Medulla oblongata (tissue), 1 donor: ENCODE measurements around the gene TTC23.
"Not testable (repeated sequence)": the region's sequence is repeated elsewhere in the genome, so short reads cannot be mapped to it uniquely, and the experiment has no call there.

Experiments used
- DNase-seq: peaks from one replicate; pipeline ENCODE4 v3.0.0-alpha.2; 2015; ENCODE audit errors: extremely low spot score

TTC23 gene

DNA sequence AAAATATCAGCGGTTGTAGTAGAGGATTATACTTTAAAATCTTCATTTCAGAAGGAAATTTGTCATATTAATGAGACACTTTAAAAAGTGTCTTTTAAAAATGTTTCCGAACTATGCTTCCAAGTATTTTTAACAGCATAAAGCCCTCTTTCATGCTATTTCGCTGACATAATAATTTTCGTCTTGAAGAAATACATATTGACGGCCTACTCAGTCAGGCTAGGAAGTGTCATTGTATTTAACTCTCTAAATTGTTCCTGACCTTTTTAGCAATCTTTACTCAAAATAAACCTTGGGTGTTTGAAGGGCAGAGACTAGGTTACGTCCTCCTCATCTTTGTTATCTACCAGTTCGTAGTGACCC is 1.1 kb upstream of the TTC23 start:
- no peak for DNase-seq

DNA sequence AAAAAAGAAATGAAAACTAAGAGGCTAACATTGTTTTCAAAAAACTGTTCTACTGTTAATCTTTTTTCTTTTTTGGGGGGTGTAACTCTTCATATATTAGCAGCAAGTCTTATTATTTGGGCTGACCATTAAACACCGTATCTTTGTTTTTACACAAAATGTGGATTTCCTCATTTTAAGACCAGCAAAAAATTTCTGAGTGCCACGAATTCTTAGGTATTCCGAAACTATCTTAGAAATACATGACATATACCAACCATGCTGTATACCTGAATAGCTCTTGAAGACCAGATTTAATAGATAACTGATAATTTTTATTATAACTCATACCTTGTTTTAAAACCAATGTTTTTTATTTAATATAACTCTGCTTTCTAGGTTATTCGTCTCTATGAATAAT is 620 bp upstream of the TTC23 start:
- DNase-seq: peak; percentile 13

DNA sequence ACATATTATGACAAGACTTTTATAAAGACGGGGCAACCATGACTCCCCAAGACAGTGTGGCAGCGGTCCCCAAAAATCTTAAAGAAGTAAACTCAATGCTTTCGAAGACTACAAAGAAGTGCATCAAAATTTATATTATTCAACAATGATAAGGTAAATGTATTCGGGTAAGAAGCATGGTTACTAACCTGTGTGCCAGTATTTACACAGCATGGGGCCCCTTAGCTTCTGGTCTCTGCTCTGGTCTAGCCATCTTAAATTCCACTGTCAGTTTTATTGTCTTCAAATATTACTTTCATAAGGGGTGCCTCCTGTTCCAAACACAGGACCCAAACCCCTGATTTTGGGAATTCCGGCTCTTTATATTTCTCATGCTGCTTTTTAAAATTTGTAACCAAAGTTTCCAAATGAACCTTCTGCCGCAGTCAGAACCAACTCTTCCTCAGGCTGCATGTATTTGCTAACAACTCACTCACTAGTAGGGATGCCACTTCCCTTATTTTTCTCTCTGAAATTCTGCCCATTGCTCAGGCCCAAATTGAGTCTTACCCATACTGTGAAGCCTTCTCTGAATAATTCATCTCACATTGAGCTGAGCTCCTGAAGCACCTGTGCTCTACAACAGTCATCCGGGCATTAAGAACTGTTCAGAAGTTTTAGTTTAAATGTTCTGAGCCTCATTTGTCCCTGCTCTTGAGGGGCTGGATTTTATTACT is 1.2 kb downstream of the TTC23 start:
- DNase-seq: no peak

DNA sequence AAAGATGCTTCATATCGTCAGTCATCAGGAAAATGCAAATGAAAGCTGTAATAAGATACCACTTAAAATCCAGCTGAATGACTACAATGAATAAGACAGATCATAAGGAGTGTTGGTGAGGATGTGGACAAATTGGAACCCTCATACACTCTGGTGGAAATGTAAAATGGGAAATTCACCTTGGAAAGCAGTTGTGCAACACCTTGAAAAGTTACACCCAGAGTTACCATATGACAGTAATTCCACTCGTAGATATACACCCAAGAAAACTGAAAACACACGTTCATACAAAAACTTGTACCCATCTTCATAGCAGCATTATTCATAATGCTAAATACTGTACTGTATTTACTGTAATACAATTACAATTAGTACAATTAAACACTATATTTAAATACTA is 2.3 kb downstream of the TTC23 start:
- DNase-seq: no peak

DNA sequence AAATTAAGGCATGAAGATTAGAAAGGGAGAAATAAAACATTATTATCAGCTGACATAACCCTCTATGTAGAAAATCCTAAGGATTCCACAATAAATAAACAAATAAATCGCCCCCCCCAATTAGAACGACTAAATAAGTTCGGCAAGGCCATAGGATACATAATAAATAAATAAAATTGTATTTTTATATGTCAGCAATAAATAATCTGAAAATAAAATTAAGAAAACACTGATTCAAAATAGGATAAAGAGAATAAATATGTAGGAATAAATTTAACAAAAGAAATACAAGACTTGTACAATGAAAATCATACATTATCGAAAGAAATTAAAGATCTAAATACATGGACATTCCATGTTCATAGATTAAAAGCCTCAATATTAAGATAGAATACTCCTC is 5.1 kb downstream of the TTC23 start:
- no peak for DNase-seq

DNA sequence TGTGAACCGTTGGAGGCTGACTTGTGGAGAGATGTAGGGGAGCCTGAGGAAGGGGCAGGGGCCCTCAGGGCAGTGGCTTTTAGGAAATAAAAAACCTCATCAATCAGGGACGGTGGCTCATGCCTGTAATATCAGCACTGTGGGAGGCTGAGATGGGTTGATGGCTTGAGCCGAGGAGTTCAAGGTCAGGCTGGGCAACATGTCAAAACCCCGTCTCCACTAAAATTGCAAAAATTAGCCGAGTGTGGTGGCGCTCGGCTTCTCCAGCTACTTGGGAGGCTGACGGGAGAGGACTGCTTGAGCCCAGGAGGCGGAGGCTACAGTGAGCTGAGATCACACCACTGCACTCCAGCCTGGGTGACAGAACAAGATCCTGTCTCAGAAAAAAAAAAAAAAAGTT is 7.6 kb downstream of the TTC23 start:
- DNase-seq: no peak

DNA sequence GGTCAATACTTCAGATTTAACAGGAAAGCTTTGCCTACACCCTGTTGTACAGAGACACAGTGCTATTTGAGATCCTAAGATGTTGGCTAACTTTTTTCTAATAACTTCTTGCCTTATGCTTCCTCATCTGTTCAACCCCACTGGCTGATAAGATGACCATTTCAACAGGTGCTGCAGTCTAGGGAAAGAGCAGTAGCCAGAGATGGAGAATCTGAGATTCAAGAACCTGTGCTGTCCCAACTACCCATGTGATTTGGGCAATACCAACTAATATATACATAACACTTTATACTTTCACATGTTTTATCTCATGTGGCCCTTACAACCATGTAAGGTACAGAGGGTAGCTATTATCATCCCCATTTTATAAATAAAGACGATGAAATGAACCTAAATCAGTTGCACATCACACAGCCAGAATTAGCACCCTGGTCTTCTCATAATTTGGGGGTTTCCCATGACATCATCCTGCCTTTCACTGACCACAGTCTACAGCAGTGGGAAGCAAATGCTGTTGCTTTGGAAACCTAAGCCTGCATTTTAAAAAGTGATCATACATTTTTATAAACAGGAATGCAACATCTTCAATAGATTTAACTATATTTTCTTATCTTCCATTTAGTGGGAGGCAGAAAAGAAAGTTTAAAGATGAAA is 9.7 kb downstream of the TTC23 start:
- no peak for DNase-seq

DNA sequence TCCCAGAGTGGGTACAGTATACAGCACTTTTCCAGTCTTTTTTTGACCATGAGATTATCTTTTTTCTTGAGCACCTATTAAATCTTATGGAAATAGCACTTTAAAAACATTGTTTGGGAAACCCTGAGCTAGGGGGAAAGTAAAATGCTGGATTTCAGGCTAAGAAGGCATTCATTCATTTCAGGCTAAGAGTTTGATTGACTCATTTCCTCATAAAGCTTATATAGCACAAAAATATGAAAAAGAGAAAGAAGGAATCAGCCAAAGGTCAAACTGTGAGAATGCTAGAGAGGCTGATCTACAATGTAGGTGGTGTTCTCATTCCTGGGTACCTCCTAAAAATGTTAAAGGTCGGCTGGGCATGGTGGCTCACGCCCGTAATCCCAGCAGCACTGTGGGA is 10.5 kb downstream of the TTC23 start:
- no peak for DNase-seq

DNA sequence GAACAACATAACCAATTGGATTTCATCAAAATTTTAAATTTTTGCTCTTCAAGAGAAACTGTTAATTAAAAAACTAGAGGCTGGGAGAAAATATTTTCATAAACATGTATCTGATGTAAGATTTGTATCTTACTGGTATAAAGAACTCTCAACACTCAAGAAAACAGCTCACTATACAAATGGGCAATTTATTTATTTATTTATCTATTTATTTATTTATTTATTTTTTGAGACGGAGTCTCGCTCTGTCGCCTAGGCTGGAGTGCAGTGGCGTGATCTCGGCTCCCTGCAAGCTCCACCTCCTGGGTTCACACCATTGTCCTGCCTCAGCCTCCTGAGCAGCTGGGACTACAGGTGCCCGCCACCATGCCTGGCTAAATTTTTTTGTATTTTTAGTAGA is 15.2 kb downstream of the TTC23 start:
- DNase-seq: not testable (repeated sequence)

DNA sequence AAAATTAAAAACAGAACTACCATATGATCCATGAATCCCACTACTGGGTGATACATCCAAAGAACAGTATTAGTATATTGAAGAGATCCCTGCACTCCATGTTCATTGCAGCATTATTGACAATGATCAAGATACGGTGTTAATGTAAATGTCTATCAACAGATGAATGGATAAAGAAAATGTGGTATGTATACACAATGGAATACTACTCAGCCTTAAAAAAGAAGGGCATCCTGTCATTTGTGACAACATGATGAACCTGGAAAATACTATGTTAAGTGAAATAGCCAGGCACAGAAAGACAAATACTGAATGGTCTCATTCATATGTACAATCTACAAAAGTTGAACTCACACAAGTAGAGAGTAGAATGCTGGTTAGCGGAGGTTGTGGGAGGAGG is 16.6 kb downstream of the TTC23 start:
- DNase-seq: no peak

DNA sequence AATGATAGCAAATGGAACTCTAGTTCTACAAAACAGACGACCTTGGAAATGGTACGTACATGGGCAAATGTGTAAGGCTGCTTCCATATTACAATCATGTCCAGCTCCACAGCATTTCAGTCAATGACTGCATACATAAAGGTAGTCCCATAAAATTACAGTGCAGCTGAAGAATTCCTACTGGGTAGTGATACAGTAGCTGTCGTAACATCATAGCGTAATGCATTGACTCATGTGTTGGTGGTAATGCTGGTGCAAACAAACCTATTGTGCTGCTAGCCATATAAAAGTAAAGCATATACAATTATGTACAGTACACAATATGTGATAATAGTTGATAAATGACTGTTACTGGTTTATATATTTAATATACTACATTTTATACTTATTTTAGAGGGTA is 18.5 kb downstream of the TTC23 start:
- no peak for DNase-seq

DNA sequence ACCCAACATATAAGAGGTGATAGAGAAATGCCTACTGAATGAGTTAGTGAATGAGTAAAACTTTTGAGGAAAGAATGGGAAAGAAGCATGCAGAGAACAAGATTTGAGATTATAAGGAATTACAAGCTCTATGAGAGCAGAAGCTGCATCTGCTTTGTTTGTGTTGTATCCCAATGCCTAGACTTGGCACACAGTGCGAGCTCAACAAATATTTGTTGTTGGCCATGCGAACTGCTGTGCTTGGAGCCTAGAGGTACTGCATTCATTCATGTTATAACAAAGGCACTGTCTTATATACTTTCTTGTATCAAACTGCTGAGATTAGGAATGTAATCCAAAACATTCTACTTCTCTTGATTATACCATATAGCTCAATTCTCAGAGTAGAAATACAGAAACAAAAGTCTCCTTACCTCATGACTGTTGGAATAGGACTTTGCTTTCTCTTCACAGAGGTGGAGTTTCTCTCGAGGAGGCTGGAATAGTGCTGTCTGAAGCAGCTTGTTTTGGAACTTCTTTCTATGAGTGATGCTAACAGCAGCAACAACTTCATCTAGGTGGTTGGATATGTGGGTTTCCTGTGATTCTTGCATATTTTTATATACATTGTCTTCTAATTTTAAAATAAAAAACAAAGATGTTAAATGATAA is 21.1 kb downstream of the TTC23 start:
- DNase-seq: no peak

DNA sequence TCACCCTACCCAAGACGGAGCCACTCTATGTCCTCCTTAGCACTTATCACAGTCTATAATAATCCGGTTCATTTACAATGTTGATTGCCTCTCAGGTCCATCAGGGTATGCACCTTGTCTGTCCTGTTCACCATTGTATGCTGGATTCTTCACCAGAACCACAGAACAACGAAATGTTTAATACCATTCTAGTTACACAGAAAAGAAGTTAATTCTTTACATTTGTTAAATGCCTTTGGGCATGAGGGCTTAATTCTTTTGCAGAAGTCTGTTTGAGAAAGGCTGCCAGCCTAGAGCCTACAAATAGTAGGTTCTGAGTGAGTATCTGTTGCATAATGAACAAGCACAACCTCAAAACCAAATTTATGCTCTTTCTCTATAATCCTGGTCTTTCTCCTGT is 22.6 kb downstream of the TTC23 start:
- DNase-seq: no peak

DNA sequence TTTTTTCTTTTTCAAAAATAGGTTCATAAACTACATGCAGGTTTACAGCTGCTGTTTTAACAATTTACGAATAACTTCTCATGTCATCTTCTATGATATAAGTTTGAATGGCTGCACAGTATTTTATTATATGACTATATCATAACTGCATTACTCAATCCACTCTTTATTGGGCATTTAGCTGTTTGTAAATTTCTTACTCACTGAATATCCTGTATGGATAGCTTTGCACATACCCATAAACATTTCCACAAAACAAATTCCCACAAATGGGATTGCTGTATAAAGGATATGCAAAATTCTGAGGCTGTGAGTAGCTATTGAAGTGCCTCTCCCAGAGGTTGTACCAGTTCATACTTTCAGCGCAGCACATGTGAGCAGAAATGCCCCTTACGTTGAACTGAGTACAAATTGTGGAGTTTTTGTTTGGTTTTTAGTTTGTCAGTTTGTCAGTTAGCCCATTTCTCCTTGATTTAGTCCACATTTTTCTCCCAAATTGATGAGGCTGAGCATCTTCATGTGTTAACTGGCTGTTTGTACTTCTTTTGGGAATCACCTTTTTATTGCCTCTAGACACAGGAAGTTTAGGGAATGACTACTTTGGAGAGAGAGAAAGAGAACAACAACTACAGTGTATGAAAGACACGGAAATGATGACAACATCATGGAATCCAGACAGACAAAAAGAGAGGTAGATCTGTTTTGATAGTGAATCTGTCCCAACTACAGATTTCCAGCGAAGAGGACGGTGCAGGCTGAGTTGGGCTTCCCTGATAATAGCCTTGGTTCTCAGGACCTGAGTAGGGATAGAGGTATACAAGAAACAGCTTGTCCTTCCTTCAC is 24.8 kb downstream of the TTC23 start:
- no peak for DNase-seq

DNA sequence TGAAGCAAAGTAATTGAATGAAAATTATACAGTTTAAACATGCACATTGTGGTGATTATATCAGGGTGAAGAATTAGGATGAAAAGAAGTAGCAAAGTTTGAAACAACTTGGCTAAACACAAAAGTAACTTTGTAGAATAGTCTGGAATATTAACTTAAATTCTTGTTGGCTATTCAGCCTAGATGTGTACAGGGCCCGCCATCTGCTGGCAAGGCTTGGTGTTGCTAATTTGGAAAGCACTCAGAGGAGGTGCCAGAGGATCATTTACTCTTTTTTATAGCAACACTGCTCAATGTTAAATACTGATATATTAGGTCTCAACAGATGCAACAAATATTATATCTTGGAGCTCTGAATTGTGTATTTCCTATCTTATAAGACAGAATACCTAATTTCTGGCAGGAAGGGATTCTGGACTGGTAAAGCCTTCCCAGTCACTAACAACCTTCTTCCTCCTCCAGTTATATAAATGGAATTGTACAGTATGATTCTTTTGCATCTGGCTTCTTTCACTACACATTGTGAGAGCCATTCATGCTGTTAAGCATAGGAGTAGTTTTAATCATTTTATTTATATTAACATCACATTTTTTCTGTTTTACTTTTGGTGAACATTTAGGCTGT is 36.1 kb downstream of the TTC23 start:
- DNase-seq: peak; percentile 89

DNA sequence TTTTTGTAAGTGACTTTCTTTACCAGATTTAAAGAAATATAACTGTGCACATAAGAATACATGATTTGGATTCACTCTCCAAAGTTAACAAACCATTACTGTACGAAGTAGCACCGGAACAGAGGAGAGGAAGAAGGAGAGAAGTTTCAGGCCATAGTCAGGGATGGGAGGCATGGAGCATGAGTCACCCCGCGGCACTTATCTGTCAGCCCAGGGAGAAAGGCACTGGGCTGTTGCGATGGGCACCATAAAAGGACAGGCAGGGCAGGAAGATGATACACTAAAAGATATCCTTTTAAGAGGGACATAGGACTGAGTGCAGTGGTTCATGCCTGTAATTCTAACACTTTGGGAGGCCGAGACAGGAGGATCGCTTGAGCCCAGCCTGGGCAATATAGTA is 37.0 kb downstream of the TTC23 start:
- DNase-seq: no peak

DNA sequence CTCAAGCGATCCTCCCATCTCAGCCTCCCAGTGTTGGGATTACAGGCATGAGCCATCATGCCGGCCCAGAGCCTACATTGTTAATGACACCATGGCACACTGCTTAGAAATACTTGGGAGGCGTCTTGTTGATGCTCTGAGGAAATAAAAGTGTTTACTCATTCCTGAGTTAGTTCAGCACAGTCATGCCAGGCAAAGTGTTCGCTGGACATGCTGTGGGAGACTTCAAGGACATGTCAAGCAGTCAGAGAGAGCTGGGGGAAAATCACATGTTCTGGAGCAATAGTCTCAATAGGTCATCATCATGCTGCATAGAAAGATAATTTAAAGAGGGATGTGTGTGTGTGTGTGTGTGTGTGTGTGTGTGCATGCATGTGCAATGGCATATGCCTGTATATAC is 37.5 kb downstream of the TTC23 start:
- DNase-seq: no peak

DNA sequence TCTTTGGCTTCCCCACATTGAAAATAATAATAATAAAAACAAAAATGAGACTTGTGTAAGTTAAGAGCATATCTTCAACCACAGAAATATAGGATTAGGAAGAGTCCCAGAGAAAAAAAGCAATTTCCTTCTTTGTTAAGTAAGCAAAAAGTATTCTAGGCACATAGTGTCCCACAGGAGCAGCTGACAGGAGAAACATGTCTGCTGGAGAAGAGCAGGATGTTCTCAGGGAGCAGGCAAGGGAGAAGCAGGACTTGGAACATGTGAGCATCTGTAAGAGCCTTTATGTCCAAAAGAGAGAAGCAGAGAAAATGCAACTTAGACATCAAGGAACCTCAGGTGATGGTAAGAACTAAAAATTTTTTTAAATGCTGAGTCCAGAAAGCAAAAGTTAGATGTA is 39.0 kb downstream of the TTC23 start:
- DNase-seq: no peak

DNA sequence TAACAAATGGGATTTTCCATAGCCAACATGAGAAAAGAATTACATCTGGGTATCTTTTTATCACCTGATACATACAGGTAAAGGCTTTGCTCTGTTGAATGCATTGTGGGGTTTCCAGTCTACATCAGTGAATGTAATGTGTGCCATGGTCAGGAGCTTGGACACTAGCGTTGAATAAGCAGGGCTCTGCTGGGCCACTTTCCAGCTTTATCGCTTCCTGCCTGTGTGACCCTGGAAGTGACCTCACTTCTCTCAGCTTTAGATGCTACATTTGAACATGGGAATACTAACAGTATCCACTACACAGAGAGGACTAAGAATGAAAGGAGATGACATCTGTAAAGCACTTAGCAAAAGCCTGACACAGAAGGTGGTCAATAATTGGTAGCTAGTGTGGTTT is 40.1 kb downstream of the TTC23 start:
- DNase-seq: no peak

DNA sequence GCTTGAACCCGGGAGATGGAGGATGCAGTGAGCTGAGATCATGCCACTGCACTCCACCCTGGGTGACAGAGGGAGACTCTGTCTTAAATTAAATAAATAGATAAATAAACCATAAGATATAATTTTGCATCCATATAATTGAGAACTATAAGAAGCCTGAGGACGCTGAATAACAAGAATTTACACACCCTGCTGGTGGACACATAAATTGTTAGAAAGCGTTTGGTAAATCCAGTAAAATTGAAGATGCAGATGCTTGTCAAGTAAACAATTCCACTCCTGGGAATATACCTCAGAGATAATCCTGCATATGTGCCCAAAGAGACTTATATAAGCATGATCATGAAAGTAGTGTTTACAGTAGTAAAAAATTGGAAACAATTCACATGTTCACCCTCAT is 41.7 kb downstream of the TTC23 start:
- DNase-seq: no peak

DNA sequence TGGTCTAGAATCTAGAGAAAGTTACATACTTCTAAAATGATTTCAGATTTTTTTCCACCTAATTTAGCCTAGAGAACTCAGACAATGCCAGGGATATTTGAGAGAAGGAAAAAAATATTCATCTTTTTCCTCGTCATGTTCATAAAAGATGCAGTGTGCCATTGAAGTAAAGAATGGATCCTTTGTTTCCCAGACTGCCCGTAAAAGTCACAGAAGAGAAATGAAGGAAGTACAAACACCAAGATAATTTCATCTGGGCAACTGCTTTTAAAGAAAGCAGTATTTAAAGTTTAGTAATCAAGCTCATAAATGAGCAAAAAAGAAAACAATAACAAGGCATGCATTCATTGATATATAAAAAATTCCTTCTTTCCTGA is 47.2 kb downstream of the TTC23 start:
- no peak for DNase-seq
